HG03558 (cell line): ENCODE data around the gene ENTPD7.
"Not testable (repeated sequence)": the region's sequence is repeated elsewhere in the genome, so short reads cannot be mapped to it uniquely, and the experiment has no call there.

Experiments used
- ATAC-seq: cut with Tn5 transposase; IDR thresholded peaks from one replicate; pipeline ENCODE4 v1.9.1; 2021; ENCODE audit warnings: moderate number of reproducible peaks; ENCODE audit not compliant: unreplicated experiment; ENCODE audit errors: extremely low read depth

The ENTPD7 gene

GRCh38 chr10:99659031-99659867 is at the start of gene ENTPD7:
Gene ENTPD7, plus strand, starts transcription at chr10:99659509. Its CDS starts 448 bp downstream, at chr10:99659957.
- ATAC-seq, result peak; percentile 94

GRCh38 chr10:99610221-99610620 is 49.1 kb upstream of the ENTPD7 start:
- no peak for ATAC-seq

GRCh38 chr10:99611326-99611725 is 48.0 kb upstream of the ENTPD7 start:
- ATAC-seq, result no peak

GRCh38 chr10:99612167-99612831 is 47.0 kb upstream of the ENTPD7 start:
- no peak for ATAC-seq

- no peak for ATAC-seq
Measured at GRCh38 chr10:99615426-99615825, 43.9 kb upstream of the ENTPD7 start.

GRCh38 chr10:99617696-99618095 is 41.6 kb upstream of the ENTPD7 start:
- ATAC-seq, result no peak

- ATAC-seq, result no peak
Measured at GRCh38 chr10:99619090-99619800, 40.1 kb upstream of the ENTPD7 start.

GRCh38 chr10:99619851-99620710 is 39.2 kb upstream of the ENTPD7 start, which contains the start of gene SLC25A28:
Gene SLC25A28, minus strand, starts transcription at chr10:99620439. Its CDS starts 104 bp downstream, at chr10:99620335.
- peak; percentile 71 for ATAC-seq

GRCh38 chr10:99620711-99621453 is 38.4 kb upstream of the ENTPD7 start:
- ATAC-seq, result peak; percentile 76

- ATAC-seq, result no peak
Measured at GRCh38 chr10:99621454-99622251, 37.7 kb upstream of the ENTPD7 start.

- ATAC-seq, result no peak
Measured at GRCh38 chr10:99623919-99624318, 35.4 kb upstream of the ENTPD7 start.

- not testable (repeated sequence) for ATAC-seq
Measured at GRCh38 chr10:99625124-99625523, 34.2 kb upstream of the ENTPD7 start.

- no peak for ATAC-seq
Measured at GRCh38 chr10:99628923-99629624, 30.2 kb upstream of the ENTPD7 start.

GRCh38 chr10:99629625-99629978 is 29.7 kb upstream of the ENTPD7 start:
- ATAC-seq, result no peak

GRCh38 chr10:99630433-99630832 is 28.9 kb upstream of the ENTPD7 start:
- no peak for ATAC-seq

- no peak for ATAC-seq
Measured at GRCh38 chr10:99630991-99631390, 28.3 kb upstream of the ENTPD7 start.

GRCh38 chr10:99631496-99631895 is 27.8 kb upstream of the ENTPD7 start:
- ATAC-seq, result no peak

GRCh38 chr10:99633832-99634231 is 25.5 kb upstream of the ENTPD7 start:
- no peak for ATAC-seq
